Lower lobe of right lung (tissue), 2 donors: ENCODE data around the gene RAI2. TPM values are rescaled to one million over a fixed set of nuclear protein-coding genes. Genes with fewer than 3 reads are reported as not detected.
"Not testable (repeated sequence)": the region's sequence is repeated elsewhere in the genome, so short reads cannot be mapped to it uniquely, and the experiment has no call there.

Experiments
- ATAC-seq, 2 donors: fragments of 200-7000 bp; cut with Tn5 transposase; one replicate each; pipeline ENCODE4 v1.9.1; 2020 to 2022; ENCODE audit warnings: mild to moderate bottlenecking in 2 of 2, moderate library complexity in 2 of 2
- DNase-seq: peaks from one replicate; pipeline ENCODE4 v3.0.0-alpha.2; 2020
- H3K27ac ChIP-seq: fragments of 200-600 bp; one replicate; pipeline ENCODE4 v1.8.0; 2022
- H3K27me3 ChIP-seq: fragments of 200-600 bp; one replicate; pipeline ENCODE4 v1.8.0; 2022; ENCODE audit warnings: low read depth
- H3K36me3 ChIP-seq: fragments of 200-600 bp; one replicate; pipeline ENCODE4 v1.8.0; 2022; ENCODE audit warnings: mild to moderate bottlenecking
- H3K4me1 ChIP-seq: fragments of 200-600 bp; one replicate; pipeline ENCODE4 v1.8.0; 2022
- H3K4me3 ChIP-seq: fragments of 200-600 bp; one replicate; pipeline ENCODE4 v1.8.0; 2022; ENCODE audit warnings: mild to moderate bottlenecking
- H3K9me3 ChIP-seq: fragments of 200-600 bp; one replicate; pipeline ENCODE4 v1.8.0; 2022
- CTCF ChIP-seq: fragments of 200-600 bp; IDR thresholded peaks from one replicate; pipeline ENCODE4 v1.8.0; 2022; ENCODE audit warnings: antibody characterized with exemption, mild to moderate bottlenecking
- intact Hi-C: fragments of 100-400 bp; cut with DNase I; formaldehyde crosslinking; loops from one replicate; pipeline ENCODE4 v1.11.0; 2022
- total RNA-seq: library from RNA; stranded (reverse); fragmentation: NEBNext Ultra II Directional; extraction: Animal tissue kit (Norgen Biotek cat#: 25700); gene quantifications from one replicate; pipeline ENCODE4 v1.2.1, GENCODE V29; 2021
- donor health status: DM: no; HTN: yes; CAD: no; lungs with severe emphysema.

RAI2 gene
- total RNA-seq, 1 donor from 2014 or later: 26.5 TPM

DNA sequence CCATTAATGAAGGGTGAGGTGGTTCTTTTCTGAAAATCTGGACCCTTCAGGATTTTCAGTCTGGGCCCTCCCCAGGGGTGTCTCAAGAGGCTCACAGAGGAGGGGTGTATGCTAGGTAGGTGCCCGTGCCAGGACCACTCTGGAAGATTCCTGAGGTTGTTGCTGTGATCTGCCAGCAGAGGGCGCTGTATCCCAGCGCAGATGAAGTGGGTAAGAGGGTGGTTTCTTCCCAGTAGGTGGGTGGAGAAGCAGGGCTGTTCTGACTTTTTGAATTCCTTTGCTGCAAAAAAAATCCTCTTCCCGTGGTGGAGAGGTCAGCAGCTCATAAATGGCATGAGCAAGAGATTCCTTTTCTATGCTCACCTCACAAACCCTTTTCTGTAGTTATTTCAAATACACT is 72.7 kb downstream of the RAI2 start:
- Histone ChIP-seq H3K9me3 (no peaks in the 10 kb centered on the region), H3K27ac (no peak overlapping the region), H3K4me1 (no peaks in the 10 kb centered on the region), H3K36me3 (no peaks in the 10 kb centered on the region), H3K4me3 (no peak overlapping the region), H3K27me3 (no peaks in the 10 kb centered on the region)
- intact Hi-C loops: no loop called here
- peak; percentile 87 to 94 for ATAC-seq
- peak; percentile 75 for TF ChIP-seq CTCF
- peak; percentile 47 for DNase-seq

DNA sequence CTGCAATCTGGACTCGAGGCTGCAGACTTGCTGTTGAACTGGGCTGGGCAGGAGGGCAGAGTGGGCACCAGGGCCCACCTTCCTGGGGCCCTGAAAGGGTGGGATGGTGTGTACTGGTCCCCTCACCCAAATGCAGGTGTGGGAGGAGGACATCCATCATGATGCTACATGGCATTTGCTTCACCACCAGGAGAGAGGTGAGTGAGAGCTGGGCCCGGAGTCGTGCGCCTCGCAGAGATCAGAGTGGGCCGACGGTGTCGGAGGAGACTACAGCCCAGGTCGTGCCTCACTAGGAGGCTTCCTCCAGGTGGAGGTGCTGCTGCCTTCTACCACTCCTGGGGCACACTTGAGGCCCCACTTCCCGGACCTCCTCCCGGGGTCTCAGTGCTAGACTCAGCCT is 73.5 kb downstream of the RAI2 start:
- DNase-seq (no peak), ATAC-seq (no peak)
- H3K4me3 ChIP-seq: no peak overlapping the region
- intact Hi-C loops: no loop called here
- H3K27ac ChIP-seq: no peak overlapping the region
- H3K4me1 ChIP-seq: no peaks in the 10 kb centered on the region
- H3K36me3 ChIP-seq: no peaks in the 10 kb centered on the region
- no peak for TF ChIP-seq CTCF
- H3K27me3 ChIP-seq: no peaks in the 10 kb centered on the region
- H3K9me3 ChIP-seq: no peaks in the 10 kb centered on the region

DNA sequence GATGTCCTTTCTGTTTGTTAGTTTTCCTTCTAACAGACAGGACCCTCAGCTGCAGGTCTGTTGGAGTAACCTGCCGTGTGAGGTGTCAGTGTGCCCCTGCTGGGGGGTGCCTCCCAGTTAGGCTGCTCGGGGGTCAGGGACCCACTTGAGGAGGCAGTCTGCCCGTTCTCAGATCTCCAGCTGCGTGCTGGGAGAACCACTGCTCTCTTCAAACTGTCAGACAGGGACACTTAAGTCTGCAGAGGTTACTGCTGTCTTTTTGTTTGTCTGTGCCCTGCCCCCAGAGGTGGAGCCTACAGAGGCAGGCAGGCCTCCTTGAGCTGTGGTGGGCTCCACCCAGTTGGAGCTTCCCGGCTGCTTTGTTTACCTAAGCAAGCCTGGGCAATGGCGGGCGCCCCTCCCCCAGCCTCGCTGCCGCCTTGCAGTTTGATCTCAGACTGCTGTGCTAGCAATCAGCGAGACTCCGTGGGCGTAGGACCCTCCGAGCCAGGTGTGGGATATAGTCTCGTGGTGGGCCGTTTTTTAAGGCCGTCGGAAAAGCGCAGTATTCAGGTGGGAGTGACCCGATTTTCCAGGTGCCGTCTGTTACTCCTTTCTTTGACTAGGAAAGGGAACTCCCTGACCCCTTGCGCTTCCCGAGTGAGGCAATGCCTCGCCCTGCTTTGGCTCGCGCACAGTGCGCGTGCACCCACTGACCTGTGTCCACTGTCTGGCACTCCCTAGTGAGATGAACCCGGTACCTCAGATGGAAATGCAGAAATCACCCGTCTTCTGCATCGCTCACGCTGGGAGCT is 74.3 kb downstream of the RAI2 start:
- H3K27me3 ChIP-seq, H3K4me1 ChIP-seq, ATAC-seq, H3K36me3 ChIP-seq, DNase-seq, H3K9me3 ChIP-seq, H3K27ac ChIP-seq, H3K4me3 ChIP-seq, intact Hi-C loops: not testable (repeated sequence)

- Histone ChIP-seq H3K27ac (no peak overlapping the region), H3K9me3 (no peaks in the 10 kb centered on the region), H3K4me3 (no peak overlapping the region), H3K4me1 (no peaks in the 10 kb centered on the region), H3K27me3 (no peaks in the 10 kb centered on the region), H3K36me3 (no peaks in the 10 kb centered on the region)
- DNase-seq (no peak), ATAC-seq (no peak)
- TF ChIP-seq CTCF: no peak
- intact Hi-C loops: no loop called here
These were observed 81.7 kb downstream of the RAI2 start for GRCh38 chrX:17779434-17779833.

DNA sequence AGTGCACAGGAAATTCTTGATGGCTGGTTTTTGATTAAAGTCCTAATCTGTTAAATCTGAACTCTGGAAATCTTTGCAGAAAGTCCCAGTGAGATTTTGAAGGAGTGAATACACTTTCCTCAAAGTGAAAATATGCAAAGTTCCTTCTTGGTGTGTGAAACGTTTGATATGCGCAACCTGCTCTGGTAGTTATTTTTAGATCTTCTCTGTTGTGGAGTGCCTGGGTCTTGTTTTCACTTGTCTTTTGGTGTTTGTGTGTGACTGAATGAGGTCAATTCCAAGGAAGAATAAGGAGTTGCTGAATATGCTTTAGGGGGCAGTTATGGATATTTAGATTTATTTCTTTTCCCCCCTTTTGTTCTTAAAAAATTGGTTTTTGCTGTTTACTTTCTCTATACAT is 82.1 kb downstream of the RAI2 start:
- H3K27me3 ChIP-seq: no peaks in the 10 kb centered on the region
- H3K4me1 ChIP-seq: no peaks in the 10 kb centered on the region
- H3K27ac ChIP-seq: no peak overlapping the region
- intact Hi-C loops: no loop called here
- ATAC-seq: no peak
- no peak for TF ChIP-seq CTCF
- H3K4me3 ChIP-seq: no peak overlapping the region
- DNase-seq: no peak
- H3K9me3 ChIP-seq: no peaks in the 10 kb centered on the region
- no peaks in the 10 kb centered on the region for H3K36me3 ChIP-seq

DNA sequence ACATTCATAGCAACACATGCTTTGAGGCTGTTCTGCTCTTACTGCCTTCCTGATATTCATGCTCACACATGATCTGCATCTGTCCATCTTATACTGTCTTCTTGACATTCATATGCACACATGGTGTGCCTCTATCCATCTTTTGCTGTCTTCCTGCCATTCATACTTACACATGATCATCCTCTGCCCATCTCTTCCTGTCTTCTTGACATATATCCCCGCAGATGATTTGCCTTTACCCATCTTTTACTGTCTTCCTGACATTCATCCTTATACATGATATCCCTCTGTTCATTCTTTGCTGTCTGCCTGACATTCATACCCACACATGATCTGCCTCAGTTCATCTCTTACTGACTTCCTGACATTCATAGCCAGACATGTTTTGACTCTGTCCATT is 87.0 kb downstream of the RAI2 start:
- intact Hi-C loops: no loop called here
- no peak overlapping the region for H3K27ac ChIP-seq
- ATAC-seq (no peak), DNase-seq (no peak)
- TF ChIP-seq CTCF: no peak
- no peaks in the 10 kb centered on the region for H3K4me1 ChIP-seq
- H3K36me3 ChIP-seq: no peaks in the 10 kb centered on the region
- H3K9me3 ChIP-seq: no peaks in the 10 kb centered on the region
- no peak overlapping the region for H3K4me3 ChIP-seq
- no peaks in the 10 kb centered on the region for H3K27me3 ChIP-seq
